ENCODE data around the gene RNLS.

Gene RNLS

GRCh38 chr10:88545359-88545758, 37.8 kb downstream of the RNLS start:
- TF ChIP-seq POLR2AphosphoS5 (IDR thresholded peaks at IDR 0.05; ENCODE audit: low read depth, low read length) (no peak), REST (IDR thresholded peaks at IDR 0.05; ENCODE audit: insufficient read depth in 1 of 2, low read depth in 2 of 2, low read length in 2 of 2) (no peak), FOXP2 (optimal IDR thresholded peaks at IDR 0.05; ENCODE audit: borderline replicate concordance, extremely low read depth, extremely low read length, insufficient read depth) (no peak), SIN3A (IDR thresholded peaks at IDR 0.05; ENCODE audit: borderline replicate concordance, insufficient read depth, low read length) (no peak), TAF1 (IDR thresholded peaks at IDR 0.05; ENCODE audit: borderline replicate concordance, insufficient read depth, low read length) (no peak)

GRCh38 chr10:88544140-88544870, 38.8 kb downstream of the RNLS start:
- no peak for TF ChIP-seq FOXP2 (optimal IDR thresholded peaks at IDR 0.05; ENCODE audit: borderline replicate concordance, extremely low read depth, extremely low read length, insufficient read depth)
- no peak for TF ChIP-seq POLR2AphosphoS5 (IDR thresholded peaks at IDR 0.05; ENCODE audit: low read depth, low read length)
- TF ChIP-seq REST (IDR thresholded peaks at IDR 0.05; ENCODE audit: insufficient read depth in 1 of 2, low read depth in 2 of 2, low read length in 2 of 2): no peak
- TF ChIP-seq SIN3A (IDR thresholded peaks at IDR 0.05; ENCODE audit: borderline replicate concordance, insufficient read depth, low read length): no peak
- TF ChIP-seq TAF1 (IDR thresholded peaks at IDR 0.05; ENCODE audit: borderline replicate concordance, insufficient read depth, low read length): no peak

GRCh38 chr10:88542522-88542921, 40.6 kb downstream of the RNLS start:
- TF ChIP-seq TAF1 (IDR thresholded peaks at IDR 0.05; ENCODE audit: borderline replicate concordance, insufficient read depth, low read length) (no peak), POLR2AphosphoS5 (IDR thresholded peaks at IDR 0.05; ENCODE audit: low read depth, low read length) (no peak), SIN3A (IDR thresholded peaks at IDR 0.05; ENCODE audit: borderline replicate concordance, insufficient read depth, low read length) (no peak), REST (IDR thresholded peaks at IDR 0.05; ENCODE audit: insufficient read depth in 1 of 2, low read depth in 2 of 2, low read length in 2 of 2) (no peak), FOXP2 (optimal IDR thresholded peaks at IDR 0.05; ENCODE audit: borderline replicate concordance, extremely low read depth, extremely low read length, insufficient read depth) (no peak)

GRCh38 chr10:88541116-88541626, 41.9 kb downstream of the RNLS start:
- no peak for TF ChIP-seq FOXP2 (optimal IDR thresholded peaks at IDR 0.05; ENCODE audit: borderline replicate concordance, extremely low read depth, extremely low read length, insufficient read depth)
- no peak for TF ChIP-seq REST (IDR thresholded peaks at IDR 0.05; ENCODE audit: insufficient read depth in 1 of 2, low read depth in 2 of 2, low read length in 2 of 2)
- no peak for TF ChIP-seq POLR2AphosphoS5 (IDR thresholded peaks at IDR 0.05; ENCODE audit: low read depth, low read length)
- TF ChIP-seq SIN3A (IDR thresholded peaks at IDR 0.05; ENCODE audit: borderline replicate concordance, insufficient read depth, low read length): no peak
- no peak for TF ChIP-seq TAF1 (IDR thresholded peaks at IDR 0.05; ENCODE audit: borderline replicate concordance, insufficient read depth, low read length)

Measured in PFSK-1 (cell line).